ENCODE measurements around the gene PPP2R5B. TPM values are rescaled to one million over a fixed set of nuclear protein-coding genes. Genes with fewer than 3 reads are reported as not detected.

PPP2R5B gene
- 11.4 and 16.7 TPM in 2 replicates for total RNA-seq

GRCh38 chr11:64923944-64924909 lies at the start of gene PPP2R5B:
Gene PPP2R5B (plus strand): TSS chr11:64924689. CDS start chr11:64925735, 1,046 bp downstream.
- peak; percentile 98 for DNase-seq
- H3K36me3 Mint-ChIP-seq (ENCODE audit: low read depth), result peaks cover 12% of the 10 kb centered on the region
- H3K27me3 Mint-ChIP-seq, result no peaks in the 10 kb centered on the region
- peaks cover 10% of the 10 kb centered on the region for H3K4me1 Mint-ChIP-seq
- H3K9me3 Mint-ChIP-seq, result no peaks in the 10 kb centered on the region
- H3K4me3 Mint-ChIP-seq, result peak within 1 kb of the TSS; percentile 91
- peak within 1 kb of the TSS; percentile 99 for H3K27ac Mint-ChIP-seq
- intact Hi-C loops (cut with micrococcal nuclease), result loop anchor here (1.0 to 2.0 kb wide), 4 partner anchors 45 to 117 kb away; partner anchors contain the start of genes ARL2, EHD1, SAC3D1 and SNX15

GRCh38 chr11:64875369-64876228 lies 48.9 kb upstream of the PPP2R5B start:
- intact Hi-C loops (cut with micrococcal nuclease), result no loop called here

GRCh38 chr11:64876229-64876750 lies 48.2 kb upstream of the PPP2R5B start:
- intact Hi-C loops (cut with micrococcal nuclease), result no loop called here
- Mint-ChIP-seq H3K4me3 (peak overlapping the region; percentile 100), H3K4me1 (peaks cover 75% of the 10 kb centered on the region), H3K36me3 (ENCODE audit: low read depth) (peaks cover 52% of the 10 kb centered on the region), H3K27ac (peak overlapping the region; percentile 86), H3K27me3 (no peaks in the 10 kb centered on the region), H3K9me3 (no peaks in the 10 kb centered on the region)
- peak; percentile 80 for DNase-seq

More at GRCh38 chr11:64875369-64876228, 48.9 kb upstream of the PPP2R5B start:
- no peaks in the 10 kb centered on the region for H3K27me3 Mint-ChIP-seq
- H3K36me3 Mint-ChIP-seq (ENCODE audit: low read depth), result peaks cover 54% of the 10 kb centered on the region
- DNase-seq, result no peak
- no peaks in the 10 kb centered on the region for H3K9me3 Mint-ChIP-seq
- peak overlapping the region; percentile 100 for H3K4me3 Mint-ChIP-seq
- H3K4me1 Mint-ChIP-seq, result peaks cover 71% of the 10 kb centered on the region
- H3K27ac Mint-ChIP-seq, result peak overlapping the region; percentile 67

GRCh38 chr11:64876835-64877341 lies 47.6 kb upstream of the PPP2R5B start:
- no peaks in the 10 kb centered on the region for H3K9me3 Mint-ChIP-seq
- H3K4me1 Mint-ChIP-seq, result peaks cover 69% of the 10 kb centered on the region
- H3K36me3 Mint-ChIP-seq (ENCODE audit: low read depth), result peaks cover 46% of the 10 kb centered on the region
- intact Hi-C loops (cut with micrococcal nuclease), result no loop called here
- peak; percentile 71 for DNase-seq
- H3K4me3 Mint-ChIP-seq, result peak overlapping the region; percentile 100
- H3K27ac Mint-ChIP-seq, result peak overlapping the region; percentile 86
- H3K27me3 Mint-ChIP-seq, result no peaks in the 10 kb centered on the region

GRCh38 chr11:64877390-64878222 lies 46.9 kb upstream of the PPP2R5B start:
- peak; percentile 78 for DNase-seq
- Mint-ChIP-seq H3K4me1 (peaks cover 66% of the 10 kb centered on the region), H3K9me3 (no peaks in the 10 kb centered on the region), H3K36me3 (ENCODE audit: low read depth) (peaks cover 42% of the 10 kb centered on the region), H3K27ac (peak overlapping the region; percentile 86), H3K27me3 (no peaks in the 10 kb centered on the region), H3K4me3 (peak overlapping the region; percentile 100)
- intact Hi-C loops (cut with micrococcal nuclease), result loop anchor here (1.0 to 2.0 kb wide), 6 partner anchors 11 to 47 kb away; partner anchors contain the start of genes ATG2A and PPP2R5B

GRCh38 chr11:64878223-64878493 lies 46.3 kb upstream of the PPP2R5B start:
- H3K4me3 Mint-ChIP-seq, result peak overlapping the region; percentile 100
- DNase-seq, result no peak
- H3K27me3 Mint-ChIP-seq, result no peaks in the 10 kb centered on the region
- H3K27ac Mint-ChIP-seq, result peak overlapping the region; percentile 86
- no peaks in the 10 kb centered on the region for H3K9me3 Mint-ChIP-seq
- H3K36me3 Mint-ChIP-seq (ENCODE audit: low read depth), result peaks cover 36% of the 10 kb centered on the region
- peaks cover 61% of the 10 kb centered on the region for H3K4me1 Mint-ChIP-seq
- intact Hi-C loops (cut with micrococcal nuclease), result loop anchor here (1.0 to 2.0 kb wide), 6 partner anchors 10 to 47 kb away; partner anchors contain the start of genes ATG2A and PPP2R5B

GRCh38 chr11:64878494-64879243 lies 45.8 kb upstream of the PPP2R5B start, which contains the start of gene EHD1:
Gene EHD1 (minus strand): TSS chr11:64878621. CDS start chr11:64878464, 157 bp downstream.
- Mint-ChIP-seq H3K27ac (peak within 1 kb of the TSS; percentile 97), H3K27me3 (no peaks in the 10 kb centered on the region), H3K9me3 (no peaks in the 10 kb centered on the region), H3K36me3 (ENCODE audit: low read depth) (peaks cover 33% of the 10 kb centered on the region), H3K4me1 (peaks cover 58% of the 10 kb centered on the region), H3K4me3 (peak within 1 kb of the TSS; percentile 100)
- peak; percentile 100 for DNase-seq
- intact Hi-C loops (cut with micrococcal nuclease), result loop anchor here (1.0 to 2.0 kb wide), 6 partner anchors 10 to 46 kb away; partner anchors contain the start of genes ATG2A and PPP2R5B

- intact Hi-C loops (cut with micrococcal nuclease), result loop anchor here (2.0 kb wide), 3 partner anchors 29 to 45 kb away; partner anchors contain the start of genes ATG2A and PPP2R5B
- H3K27ac Mint-ChIP-seq, result peak overlapping the region; percentile 97
- no peaks in the 10 kb centered on the region for H3K27me3 Mint-ChIP-seq
- peak; percentile 71 for DNase-seq
- H3K4me1 Mint-ChIP-seq, result peaks cover 58% of the 10 kb centered on the region
- H3K36me3 Mint-ChIP-seq (ENCODE audit: low read depth), result peaks cover 30% of the 10 kb centered on the region
- peak overlapping the region; percentile 100 for H3K4me3 Mint-ChIP-seq
- H3K9me3 Mint-ChIP-seq, result no peaks in the 10 kb centered on the region
Measured at GRCh38 chr11:64879244-64879900, 45.1 kb upstream of the PPP2R5B start.

GRCh38 chr11:64880240-64881001 lies 44.1 kb upstream of the PPP2R5B start:
- DNase-seq, result peak; percentile 85
- Mint-ChIP-seq H3K27me3 (no peaks in the 10 kb centered on the region), H3K4me3 (peak overlapping the region; percentile 100), H3K27ac (peak overlapping the region; percentile 97), H3K4me1 (peaks cover 54% of the 10 kb centered on the region), H3K36me3 (ENCODE audit: low read depth) (peaks cover 19% of the 10 kb centered on the region), H3K9me3 (no peaks in the 10 kb centered on the region)
- intact Hi-C loops (cut with micrococcal nuclease), result no loop called here

GRCh38 chr11:64881476-64881875 lies 43.0 kb upstream of the PPP2R5B start:
- intact Hi-C loops (cut with micrococcal nuclease), result no loop called here
- Mint-ChIP-seq H3K27me3 (no peaks in the 10 kb centered on the region), H3K9me3 (no peaks in the 10 kb centered on the region), H3K4me1 (peaks cover 51% of the 10 kb centered on the region), H3K36me3 (ENCODE audit: low read depth) (peaks cover 10% of the 10 kb centered on the region), H3K4me3 (peak overlapping the region; percentile 100), H3K27ac (peak overlapping the region; percentile 75)
- no peak for DNase-seq

GRCh38 chr11:64882243-64882642 lies 42.2 kb upstream of the PPP2R5B start:
- Mint-ChIP-seq H3K27ac (no peak overlapping the region), H3K4me1 (peaks cover 45% of the 10 kb centered on the region)
- DNase-seq, result no peak

More at GRCh38 chr11:64882243-64882642, 42.2 kb upstream of the PPP2R5B start:
- no peaks in the 10 kb centered on the region for H3K9me3 Mint-ChIP-seq
- no peaks in the 10 kb centered on the region for H3K27me3 Mint-ChIP-seq
- no peak overlapping the region for H3K4me3 Mint-ChIP-seq
- peaks cover 3% of the 10 kb centered on the region for H3K36me3 Mint-ChIP-seq (ENCODE audit: low read depth)
- intact Hi-C loops (cut with micrococcal nuclease), result no loop called here
